Measurements from ENCODE around the gene CAMK2A. TPM values are rescaled to one million over a fixed set of nuclear protein-coding genes. Genes with fewer than 3 reads are reported as not detected.

The CAMK2A gene
- total and polyA plus RNA-seq, 2 experiments from 2014 or later: 0.43 TPM; not detected in 1

GRCh38 chr5:150306775-150307174 is 17.2 kb upstream of the CAMK2A start:
- in situ Hi-C loops (cut with MboI): no loop called here
- Histone ChIP-seq H3K4me2 (ENCODE audit: unreplicated experiment) (no peak overlapping the region), H3K36me3 (ENCODE audit: low read depth) (no peaks in the 10 kb centered on the region), H3K9me3 (ENCODE audit: low read depth) (no peaks in the 10 kb centered on the region), H3K9me2 (ENCODE audit: insufficient read depth) (no peaks in the 10 kb centered on the region), H2AFZ (no peak overlapping the region), H4K20me1 (ENCODE audit: insufficient read depth) (no peaks in the 10 kb centered on the region), H3F3A (ENCODE audit: insufficient read depth) (no peaks in the 10 kb centered on the region), H3K27ac (no peak overlapping the region), H3K4me1 (ENCODE audit: insufficient read depth) (peaks cover 10% of the 10 kb centered on the region; the same call in 1 of the 2 replicates), H3K9ac (no peak overlapping the region), H3K79me2 (ENCODE audit: insufficient read depth) (no peaks in the 10 kb centered on the region), H3K27me3 (replicated peaks; ENCODE audit: insufficient read depth) (no peaks in the 10 kb centered on the region), H3K4me3 (no peak overlapping the region)
- no peak for TF ChIP-seq EZH2 (IDR thresholded peaks at IDR 0.05; ENCODE audit: insufficient read depth, poor library complexity, severe bottlenecking)
- TF ChIP-seq EZH2phosphoT487 (IDR thresholded peaks at IDR 0.05; ENCODE audit: insufficient read depth, low read depth): no peak
- DNase-seq: no peak
- WGBS, 2 experiments (ENCODE audit: low coverage in 1 of 2, low lambda C conversion rate in 2 of 2, missing lambda C conversion rate in 2 of 2): 93 to 98% methylated on average over 4 of the region's 4 CpGs

- Histone ChIP-seq H3K4me1 (ENCODE audit: insufficient read depth) (peaks cover 17% of the 10 kb centered on the region; the same call in 1 of the 2 replicates), H3K36me3 (ENCODE audit: low read depth) (no peaks in the 10 kb centered on the region), H3K4me3 (no peak overlapping the region), H3K4me2 (ENCODE audit: unreplicated experiment) (no peak overlapping the region), H3K27me3 (replicated peaks; ENCODE audit: insufficient read depth) (no peaks in the 10 kb centered on the region), H3K9me3 (ENCODE audit: low read depth) (no peaks in the 10 kb centered on the region), H3K79me2 (ENCODE audit: insufficient read depth) (no peaks in the 10 kb centered on the region), H3F3A (ENCODE audit: insufficient read depth) (no peaks in the 10 kb centered on the region), H3K9me2 (ENCODE audit: insufficient read depth) (no peaks in the 10 kb centered on the region), H3K27ac (no peak overlapping the region), H4K20me1 (ENCODE audit: insufficient read depth) (no peaks in the 10 kb centered on the region), H2AFZ (peak overlapping the region; percentile 67), H3K9ac (no peak overlapping the region)
- 14 to 21% methylated on average over 1 of the region's 1 CpG for WGBS, 2 experiments (ENCODE audit: low coverage in 1 of 2, low lambda C conversion rate in 2 of 2, missing lambda C conversion rate in 2 of 2)
- no peak for DNase-seq
- in situ Hi-C loops (cut with MboI): no loop called here
- no peak for TF ChIP-seq EZH2 (IDR thresholded peaks at IDR 0.05; ENCODE audit: insufficient read depth, poor library complexity, severe bottlenecking)
- no peak for TF ChIP-seq EZH2phosphoT487 (IDR thresholded peaks at IDR 0.05; ENCODE audit: insufficient read depth, low read depth)
Measured at GRCh38 chr5:150305557-150305956, 16.0 kb upstream of the CAMK2A start.

- no peak overlapping the region for H3K27ac ChIP-seq
- DNase-seq: no peak
- no peaks in the 10 kb centered on the region for H3K36me3 ChIP-seq (ENCODE audit: low read depth)
- WGBS, 2 experiments (ENCODE audit: low coverage in 1 of 2, low lambda C conversion rate in 2 of 2, missing lambda C conversion rate in 2 of 2): 74 to 77% methylated on average over 2 of the region's 2 CpGs
- peaks cover 19% of the 10 kb centered on the region; the same call in 1 of the 2 replicates for H3K4me1 ChIP-seq (ENCODE audit: insufficient read depth)
- peaks cover 4% of the 10 kb centered on the region for H3F3A ChIP-seq (ENCODE audit: insufficient read depth)
- no peak overlapping the region for H3K4me2 ChIP-seq (ENCODE audit: unreplicated experiment)
- no peaks in the 10 kb centered on the region for H4K20me1 ChIP-seq (ENCODE audit: insufficient read depth)
- no peak overlapping the region for H3K9ac ChIP-seq
- no peak overlapping the region for H3K4me3 ChIP-seq
- no peaks in the 10 kb centered on the region for H3K27me3 ChIP-seq (replicated peaks; ENCODE audit: insufficient read depth)
- TF ChIP-seq EZH2 (IDR thresholded peaks at IDR 0.05; ENCODE audit: insufficient read depth, poor library complexity, severe bottlenecking): no peak
- TF ChIP-seq EZH2phosphoT487 (IDR thresholded peaks at IDR 0.05; ENCODE audit: insufficient read depth, low read depth): no peak
- no peaks in the 10 kb centered on the region for H3K9me2 ChIP-seq (ENCODE audit: insufficient read depth)
- H3K79me2 ChIP-seq (ENCODE audit: insufficient read depth): no peaks in the 10 kb centered on the region
- in situ Hi-C loops (cut with MboI): no loop called here
- H2AFZ ChIP-seq: peak overlapping the region; percentile 67
- H3K9me3 ChIP-seq (ENCODE audit: low read depth): no peaks in the 10 kb centered on the region
Measured at GRCh38 chr5:150305095-150305494, 15.5 kb upstream of the CAMK2A start.

GRCh38 chr5:150304481-150305081 is 15.0 kb upstream of the CAMK2A start:
- no peak overlapping the region for H3K27ac ChIP-seq
- no peaks in the 10 kb centered on the region for H3K36me3 ChIP-seq (ENCODE audit: low read depth)
- no peaks in the 10 kb centered on the region for H4K20me1 ChIP-seq (ENCODE audit: insufficient read depth)
- H3K9me3 ChIP-seq (ENCODE audit: low read depth): no peaks in the 10 kb centered on the region
- H3K4me2 ChIP-seq (ENCODE audit: unreplicated experiment): no peak overlapping the region
- no peak overlapping the region for H2AFZ ChIP-seq
- in situ Hi-C loops (cut with MboI): no loop called here
- H3K4me1 ChIP-seq (ENCODE audit: insufficient read depth): peaks cover 24% of the 10 kb centered on the region
- H3K79me2 ChIP-seq (ENCODE audit: insufficient read depth): no peaks in the 10 kb centered on the region
- no peak overlapping the region for H3K9ac ChIP-seq
- WGBS, 2 experiments (ENCODE audit: low coverage in 1 of 2, low lambda C conversion rate in 2 of 2, missing lambda C conversion rate in 2 of 2): 87 to 88% methylated on average over 4 of the region's 4 CpGs
- peaks cover 9% of the 10 kb centered on the region for H3F3A ChIP-seq (ENCODE audit: insufficient read depth)
- H3K4me3 ChIP-seq: no peak overlapping the region
- no peaks in the 10 kb centered on the region for H3K27me3 ChIP-seq (replicated peaks; ENCODE audit: insufficient read depth)
- no peak for DNase-seq
- H3K9me2 ChIP-seq (ENCODE audit: insufficient read depth): no peaks in the 10 kb centered on the region
- TF ChIP-seq EZH2 (IDR thresholded peaks at IDR 0.05; ENCODE audit: insufficient read depth, poor library complexity, severe bottlenecking) (no peak), EZH2phosphoT487 (IDR thresholded peaks at IDR 0.05; ENCODE audit: insufficient read depth, low read depth) (no peak)
